NCI-H187 treated with DMSO at 0.1 percent for 48 hours (cell line): ENCODE measurements around the gene MPL.
"Not testable (repeated sequence)": the region's sequence is repeated elsewhere in the genome, so short reads cannot be mapped to it uniquely, and the experiment has no call there.

Experiments used
- DNase-seq: peaks from one replicate; lab custom pipeline; 2025; lab: John Stamatoyannopoulos, UW

The MPL gene

GRCh38 chr1:43377831-43378230 lies 40.2 kb downstream of the MPL start:
- no peak for DNase-seq

- no peak for DNase-seq
Observed at GRCh38 chr1:43379476-43379875, 41.9 kb downstream of the MPL start.

GRCh38 chr1:43381612-43382011 lies 44.0 kb downstream of the MPL start:
- DNase-seq: no peak

- no peak for DNase-seq
Observed at GRCh38 chr1:43382027-43382779, 44.6 kb downstream of the MPL start.

GRCh38 chr1:43383449-43383848 lies 45.8 kb downstream of the MPL start:
- no peak for DNase-seq

- DNase-seq: no peak
Observed at GRCh38 chr1:43386676-43387075, 49.1 kb downstream of the MPL start.

- DNase-seq: no peak
Observed at GRCh38 chr1:43387976-43388599, 50.5 kb downstream of the MPL start.

- DNase-seq: no peak
Observed at GRCh38 chr1:43388613-43389012, 51.0 kb downstream of the MPL start.

- peak; percentile 62 for DNase-seq
Observed at GRCh38 chr1:43389326-43390313, 52.0 kb downstream of the MPL start, which contains the start of the genes MED8 and SZT2. MED8 (minus strand) TSS chr1:43389800; CDS start chr1:43389764, 36 bp downstream. SZT2 (plus strand) TSS chr1:43389899; CDS start chr1:43389969, 70 bp downstream.

GRCh38 chr1:43392702-43393101 lies 55.1 kb downstream of the MPL start:
- DNase-seq: no peak

- DNase-seq: no peak
Observed at GRCh38 chr1:43395523-43395922, 57.9 kb downstream of the MPL start.

- no peak for DNase-seq
Observed at GRCh38 chr1:43396059-43396458, 58.4 kb downstream of the MPL start.

- DNase-seq: no peak
Observed at GRCh38 chr1:43398227-43398626, 60.6 kb downstream of the MPL start.

- not testable (repeated sequence) for DNase-seq
Observed at GRCh38 chr1:43400441-43400840, 62.8 kb downstream of the MPL start.

- no peak for DNase-seq
Observed at GRCh38 chr1:43402089-43402865, 64.7 kb downstream of the MPL start.
